Left kidney (tissue), 2 donors: ENCODE measurements around the gene IGLL5. TPM values are rescaled to one million over a fixed set of nuclear protein-coding genes. Genes with fewer than 3 reads are reported as not detected.

Source experiments
- DNase-seq: peaks from one replicate; pipeline ENCODE4 v3.0.0-alpha.2; 2013
- polyA plus RNA-seq: library from polyadenylated mRNA; unstranded; fragments of 120-200 nt; gene quantifications from one replicate; pipeline ENCODE4 v1.2.1, GENCODE V29; 2013; ENCODE audit not compliant: insufficient read length

IGLL5 gene
- polyA plus RNA-seq, 1 donor = not detected

DNA sequence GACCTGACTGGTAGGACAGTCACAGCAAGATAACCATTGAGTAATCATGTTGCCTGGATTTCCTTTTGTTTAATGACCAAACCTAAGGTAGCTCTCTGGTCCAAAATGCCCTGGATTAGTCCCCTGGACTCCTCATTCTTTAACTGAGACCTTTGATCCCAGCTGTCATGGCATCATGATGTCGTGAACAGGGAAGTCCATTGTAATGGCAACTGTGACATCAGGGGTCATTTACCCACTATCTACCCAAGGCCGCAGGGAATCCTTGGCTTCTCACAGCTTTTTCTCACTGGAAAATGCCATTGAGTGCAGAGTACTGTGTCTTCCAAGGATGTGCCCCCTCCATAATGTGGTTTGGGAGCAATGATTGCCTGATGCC is 29.1 kb upstream of the IGLL5 start:
- no peak for DNase-seq

DNA sequence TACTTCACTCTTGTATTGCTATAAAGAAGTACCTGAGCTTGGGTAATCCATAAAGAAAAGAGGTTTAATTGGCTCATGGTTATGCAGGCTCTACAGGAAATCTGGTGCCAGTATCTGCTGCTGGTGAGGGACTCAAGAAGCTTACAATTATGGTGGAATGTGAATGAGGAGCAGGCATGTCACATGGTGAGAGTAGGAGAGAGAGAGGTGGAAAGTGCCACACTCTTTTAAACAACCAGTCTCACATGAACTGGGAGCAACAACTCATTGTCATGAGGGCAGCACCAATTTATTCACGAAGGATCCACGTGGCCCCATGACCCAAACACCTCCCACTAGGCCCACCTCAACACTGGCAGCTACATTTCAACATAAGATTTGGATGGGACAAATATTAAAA is 24.6 kb upstream of the IGLL5 start:
- no peak for DNase-seq

DNA sequence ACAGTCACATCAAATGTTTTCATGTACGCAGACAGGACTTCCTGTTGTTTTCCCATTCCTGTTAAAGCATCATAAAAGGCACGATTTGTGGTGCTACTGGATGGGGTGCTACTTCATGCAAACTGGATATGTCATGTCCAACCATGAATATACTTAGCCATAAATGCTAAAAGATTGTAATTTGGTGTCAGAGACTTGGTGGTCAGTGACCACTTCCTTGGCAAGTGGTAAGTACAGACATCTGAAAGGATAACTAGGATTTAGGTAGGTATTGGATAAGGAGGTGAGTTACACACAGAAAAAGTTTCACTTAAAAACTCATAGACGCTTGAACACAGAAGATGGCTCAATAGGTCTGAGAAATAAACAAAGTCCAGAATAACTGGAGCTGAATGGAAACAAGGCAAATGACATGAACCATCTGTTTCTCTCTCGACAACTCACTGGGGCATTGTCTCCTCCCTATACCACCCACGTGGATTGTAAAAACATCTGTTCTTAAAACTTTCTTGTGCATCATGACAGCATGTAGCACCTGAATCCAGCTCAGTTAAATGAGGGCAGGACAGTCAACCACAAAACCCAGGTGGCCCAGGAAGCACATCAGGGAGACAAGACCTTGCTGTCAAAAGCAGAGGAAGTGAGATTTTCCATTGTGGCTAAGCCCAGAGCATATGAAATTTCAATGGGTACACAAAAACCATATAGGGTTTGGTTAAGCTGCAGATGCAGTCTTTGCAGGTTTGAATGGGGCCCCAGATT is 22.1 kb upstream of the IGLL5 start:
- peak; percentile 44 for DNase-seq

DNA sequence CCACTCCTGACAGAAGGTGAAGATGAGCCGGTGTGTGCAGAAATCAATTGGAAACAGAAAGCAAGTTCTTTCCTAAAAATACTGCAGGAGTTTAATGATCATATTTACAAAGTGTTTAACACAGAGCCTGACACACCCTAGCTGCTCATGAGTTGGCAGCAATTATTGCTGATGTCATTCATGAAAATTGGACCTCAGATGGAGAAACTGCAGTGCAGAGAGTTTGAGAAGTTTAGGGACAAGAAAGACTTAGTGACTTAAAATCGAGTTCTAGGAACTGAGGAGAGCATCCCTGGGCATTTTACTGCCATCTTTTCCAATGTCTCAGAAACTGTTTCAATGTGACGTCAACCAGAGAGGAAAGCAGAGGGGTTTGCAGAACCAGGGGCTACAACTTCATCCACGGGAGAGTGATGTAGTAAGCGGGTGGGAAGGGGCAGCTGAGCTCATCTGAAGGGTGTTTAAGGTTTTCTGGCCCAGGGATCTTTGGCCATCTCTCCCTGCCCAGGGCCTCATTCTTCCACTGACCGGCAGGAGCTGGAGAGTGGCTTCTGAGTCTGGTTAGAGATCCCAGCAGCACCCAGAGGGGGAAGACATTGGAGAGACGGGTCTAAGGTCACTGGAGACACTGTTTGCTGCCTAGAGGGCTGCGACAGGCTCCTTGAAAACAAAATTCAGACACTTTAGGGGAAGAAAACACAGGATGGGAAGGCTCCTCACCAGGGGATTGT is 21.1 kb upstream of the IGLL5 start:
- DNase-seq = no peak

DNA sequence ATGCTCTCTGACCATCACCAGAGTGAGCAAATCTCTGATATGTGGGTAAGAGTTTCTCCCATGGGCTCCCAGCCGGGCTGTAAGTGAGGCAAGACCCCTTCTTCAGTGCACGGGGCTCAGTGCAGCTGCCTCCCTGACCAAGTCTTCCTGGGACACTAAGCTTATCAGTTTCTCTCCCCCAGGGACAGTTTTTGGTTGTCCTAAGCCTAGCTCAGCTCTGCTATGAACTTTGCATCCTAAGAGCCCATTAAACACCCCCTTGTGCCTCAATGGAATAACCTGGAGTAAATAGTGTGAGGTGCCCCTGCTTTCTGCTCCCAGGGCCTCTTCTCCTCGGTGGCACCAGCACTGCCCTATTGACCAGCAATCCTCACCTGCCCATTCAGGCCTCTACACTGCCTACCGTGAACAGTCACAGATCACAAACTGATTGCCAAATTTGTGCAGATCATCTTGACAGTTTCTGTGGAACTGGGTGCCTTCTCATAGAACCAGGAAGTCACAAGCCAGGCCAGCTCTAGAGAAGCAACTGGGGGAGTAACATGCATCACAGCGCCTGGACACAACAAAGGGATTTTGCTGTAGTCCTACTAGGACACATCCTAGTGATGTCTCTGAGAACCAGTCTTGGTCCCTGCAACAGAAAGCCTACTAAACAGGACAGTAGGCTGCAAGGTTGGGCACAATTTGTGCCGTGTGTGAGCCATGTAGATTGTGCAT is 19.5 kb upstream of the IGLL5 start:
- no peak for DNase-seq

DNA sequence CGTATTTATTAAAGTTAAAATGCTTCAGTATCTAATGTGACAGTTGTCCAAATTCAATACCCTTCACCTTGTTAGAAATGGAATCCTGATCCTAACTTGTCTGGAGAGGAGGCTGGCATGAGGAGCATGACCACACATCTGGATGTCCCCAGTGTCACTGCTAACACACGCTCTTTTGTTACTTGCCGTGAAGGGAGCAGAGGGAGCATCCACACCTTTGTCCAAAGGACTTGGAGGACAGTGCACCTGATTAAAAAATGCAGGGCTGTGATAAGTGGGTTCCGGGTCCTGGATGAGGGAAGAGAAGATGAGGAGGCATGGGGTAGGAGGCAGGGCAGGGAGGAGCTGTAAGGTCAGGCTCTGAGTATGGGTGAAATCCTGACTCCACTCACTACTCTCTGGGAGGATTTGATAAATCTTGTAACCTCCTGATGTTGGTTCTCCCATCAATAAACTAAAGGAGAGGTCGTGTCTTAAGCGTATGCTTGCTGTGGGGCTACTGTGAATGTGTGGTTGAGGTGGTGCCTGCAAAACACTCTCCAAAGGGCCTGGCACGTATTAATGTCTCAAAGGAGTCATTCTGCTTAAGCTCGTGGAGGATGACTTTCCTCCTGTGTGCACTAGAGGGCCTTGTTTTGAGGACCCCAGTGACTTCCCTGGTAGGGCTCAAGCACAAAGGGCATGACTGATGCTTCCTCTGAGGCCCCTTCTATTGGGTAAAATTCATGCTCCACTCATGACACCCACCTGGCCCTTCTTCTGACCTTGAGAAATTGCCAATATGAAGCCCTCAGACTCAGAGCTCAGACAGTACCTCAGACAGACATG is 16.8 kb upstream of the IGLL5 start:
- no peak for DNase-seq

DNA sequence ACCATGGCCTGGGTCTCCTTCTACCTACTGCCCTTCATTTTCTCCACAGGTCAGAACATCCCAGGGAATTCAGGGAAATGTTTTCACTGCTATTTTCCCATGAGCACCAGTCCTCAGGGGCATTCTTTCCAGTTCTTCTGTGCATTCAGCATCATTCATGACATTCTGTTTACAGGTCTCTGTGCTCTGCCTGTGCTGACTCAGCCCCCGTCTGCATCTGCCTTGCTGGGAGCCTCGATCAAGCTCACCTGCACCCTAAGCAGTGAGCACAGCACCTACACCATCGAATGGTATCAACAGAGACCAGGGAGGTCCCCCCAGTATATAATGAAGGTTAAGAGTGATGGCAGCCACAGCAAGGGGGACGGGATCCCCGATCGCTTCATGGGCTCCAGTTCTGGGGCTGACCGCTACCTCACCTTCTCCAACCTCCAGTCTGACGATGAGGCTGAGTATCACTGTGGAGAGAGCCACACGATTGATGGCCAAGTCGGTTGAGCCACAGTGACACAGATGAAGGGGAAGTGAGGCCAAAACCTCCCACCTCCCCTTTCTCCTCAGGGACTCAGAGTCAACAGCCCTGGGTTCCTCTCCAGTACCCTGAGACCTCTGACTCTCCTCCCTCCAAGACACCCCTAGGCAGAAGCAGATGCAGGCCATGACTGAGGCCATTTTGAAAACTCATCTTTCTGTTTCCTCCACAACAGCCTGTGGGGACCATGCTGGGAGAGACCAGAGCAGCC is 15.9 kb upstream of the IGLL5 start:
- DNase-seq = no peak

DNA sequence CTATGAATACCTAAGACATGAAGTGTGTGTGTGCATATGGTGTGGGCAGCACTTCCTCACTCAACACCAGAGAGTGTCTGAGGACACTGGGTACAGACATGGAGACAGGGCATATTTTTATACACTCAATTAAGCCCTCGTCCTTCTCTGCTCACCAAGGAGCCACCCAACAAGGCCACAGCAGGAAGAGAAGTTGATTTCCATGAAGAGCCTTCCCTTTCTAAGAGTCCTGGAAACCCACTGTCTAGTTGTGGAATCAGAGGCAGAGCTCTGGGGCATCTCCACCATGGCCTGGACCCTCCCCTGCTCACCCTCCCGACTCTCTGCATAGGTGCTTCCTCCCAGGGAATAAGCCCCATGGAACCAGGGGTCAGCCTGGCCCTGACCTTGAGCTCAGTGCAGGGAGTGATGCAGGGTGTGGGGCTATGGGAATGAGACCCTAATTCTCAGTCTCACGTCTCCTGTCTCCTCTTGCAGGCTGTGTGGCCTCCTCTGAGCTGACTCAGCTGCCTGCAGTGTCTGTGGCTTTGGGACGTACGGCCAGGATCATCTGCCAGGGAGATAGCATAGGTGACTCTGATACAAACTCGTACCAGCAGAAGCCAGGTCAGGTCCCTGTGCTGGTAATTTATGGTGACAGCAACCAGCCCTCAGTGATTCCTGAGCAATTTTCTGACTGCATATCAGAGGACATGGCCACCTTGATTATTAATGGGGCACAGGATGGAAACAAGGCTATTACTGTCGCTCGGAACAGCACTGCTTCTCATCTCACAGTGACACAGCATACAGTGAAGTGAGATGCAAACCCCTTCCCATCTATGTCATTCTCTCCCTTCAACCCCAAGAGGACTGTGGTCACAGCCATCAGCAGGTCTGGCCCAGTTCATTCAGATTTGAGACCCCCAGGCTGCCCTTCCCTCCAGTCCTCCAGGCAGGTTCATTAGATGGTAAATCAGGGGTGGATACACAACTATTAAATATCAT is 14.6 kb upstream of the IGLL5 start:
- no peak for DNase-seq

DNA sequence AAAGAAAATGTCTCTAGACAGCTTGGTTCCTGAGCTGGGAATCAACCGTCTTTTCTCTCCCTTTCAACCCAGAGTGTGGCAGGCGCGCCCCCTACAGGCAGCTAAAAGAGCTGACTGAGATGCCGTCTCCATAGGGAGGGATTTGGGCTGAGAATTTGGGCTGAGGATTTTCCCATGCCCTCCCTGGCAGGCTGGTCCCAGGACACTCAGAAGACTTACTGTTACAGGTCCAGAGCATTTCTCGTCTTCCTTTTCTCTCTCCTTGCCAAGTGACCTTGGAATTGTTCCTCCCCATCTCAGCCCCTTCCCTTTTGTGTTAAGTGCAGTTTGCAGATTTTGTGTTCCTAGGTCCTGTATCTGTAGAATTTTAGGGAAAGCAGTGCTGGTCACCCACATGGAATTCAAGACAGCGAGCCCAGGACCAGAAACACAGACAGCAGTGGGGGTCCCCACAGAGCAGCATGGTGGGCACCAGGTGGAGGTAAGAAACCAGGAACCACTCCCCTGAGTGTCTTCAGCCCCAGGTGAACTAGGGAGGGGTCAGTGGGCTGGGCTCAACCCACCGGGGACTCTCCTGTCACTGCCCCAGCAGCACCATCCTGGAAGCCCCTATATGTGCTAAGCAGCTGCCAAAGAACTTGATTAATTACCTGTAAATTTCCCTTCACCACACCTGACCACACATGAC is 9.9 kb upstream of the IGLL5 start:
- peak; percentile 46 for DNase-seq

DNA sequence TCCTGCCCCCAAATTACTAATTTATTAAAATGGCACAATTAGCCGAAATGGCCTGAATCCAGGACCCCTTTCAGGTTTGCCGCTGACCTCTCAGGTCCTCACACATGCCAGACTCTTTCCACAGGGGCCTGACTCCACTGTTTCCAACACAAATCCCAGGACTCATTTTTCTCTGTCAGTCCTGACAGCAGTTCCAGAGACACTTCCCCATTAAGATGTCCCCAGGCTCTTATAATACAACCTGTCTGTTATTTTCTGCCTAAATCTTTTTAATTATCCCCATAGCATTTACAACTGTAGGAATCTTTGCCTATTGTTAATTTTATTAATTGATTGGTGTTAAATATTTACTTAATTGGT is 9.4 kb upstream of the IGLL5 start:
- DNase-seq = no peak

DNA sequence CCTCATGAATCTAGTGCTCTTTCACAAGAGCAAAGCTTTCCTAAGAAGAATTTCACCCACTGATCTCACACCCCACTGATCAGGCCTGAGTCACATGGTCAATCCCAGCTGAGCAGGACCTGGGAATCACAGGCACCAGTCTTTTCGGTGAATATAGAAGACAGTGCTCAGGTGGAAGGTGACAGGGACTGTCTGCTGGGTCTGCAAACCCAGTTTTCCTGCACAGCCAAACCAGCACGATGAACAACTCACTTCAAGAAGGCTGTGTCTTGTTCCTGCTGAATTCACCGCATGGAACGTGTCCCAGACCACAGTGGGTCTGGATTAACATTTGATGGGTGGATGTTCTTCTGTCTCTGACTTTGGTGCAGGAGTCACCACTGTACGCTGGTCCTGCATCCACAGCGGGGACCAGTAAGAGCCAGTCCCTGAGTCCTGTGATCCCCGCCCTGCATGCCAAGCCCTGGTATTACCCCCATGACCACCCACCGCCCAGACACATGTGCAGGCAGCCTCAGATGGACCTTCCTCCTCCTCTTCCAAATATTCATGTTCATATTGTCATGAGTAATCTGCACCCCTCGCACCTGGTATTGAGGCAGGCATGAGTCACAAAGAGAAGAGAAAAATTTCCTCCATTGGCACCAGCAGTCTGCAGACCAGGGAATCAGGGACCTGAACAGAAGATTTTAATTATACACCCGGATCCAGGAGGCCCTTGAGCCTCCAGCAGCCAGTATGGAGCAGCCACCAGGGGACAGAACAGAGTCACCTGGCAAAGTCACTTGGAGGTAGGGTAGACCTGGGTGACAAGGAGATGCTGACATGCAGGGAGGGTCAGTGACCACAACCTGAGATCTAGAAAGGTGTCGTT is 8.6 kb upstream of the IGLL5 start:
- no peak for DNase-seq

DNA sequence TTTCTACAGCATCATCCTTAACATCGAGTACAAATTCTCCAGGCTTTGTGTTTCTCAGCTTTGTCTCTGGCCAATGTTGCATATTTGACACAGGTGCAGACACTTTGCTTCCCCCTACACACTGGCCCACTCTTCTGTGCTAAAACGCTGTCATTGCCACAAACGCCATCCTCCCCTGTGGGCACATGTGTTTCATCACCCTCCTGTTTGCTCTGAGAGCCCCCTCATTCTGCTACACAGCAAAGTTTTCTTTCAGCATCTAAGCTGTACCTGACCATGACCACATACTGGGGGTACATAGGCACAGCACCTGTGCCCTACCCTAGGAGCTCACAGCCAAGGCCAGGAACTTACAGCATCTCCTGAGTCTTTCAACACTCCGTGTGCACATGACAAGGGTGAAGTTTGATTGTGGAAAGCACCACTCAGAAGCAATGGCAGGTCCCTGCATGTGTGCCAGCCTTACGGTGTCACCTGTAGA is 7.9 kb upstream of the IGLL5 start:
- DNase-seq = no peak

DNA sequence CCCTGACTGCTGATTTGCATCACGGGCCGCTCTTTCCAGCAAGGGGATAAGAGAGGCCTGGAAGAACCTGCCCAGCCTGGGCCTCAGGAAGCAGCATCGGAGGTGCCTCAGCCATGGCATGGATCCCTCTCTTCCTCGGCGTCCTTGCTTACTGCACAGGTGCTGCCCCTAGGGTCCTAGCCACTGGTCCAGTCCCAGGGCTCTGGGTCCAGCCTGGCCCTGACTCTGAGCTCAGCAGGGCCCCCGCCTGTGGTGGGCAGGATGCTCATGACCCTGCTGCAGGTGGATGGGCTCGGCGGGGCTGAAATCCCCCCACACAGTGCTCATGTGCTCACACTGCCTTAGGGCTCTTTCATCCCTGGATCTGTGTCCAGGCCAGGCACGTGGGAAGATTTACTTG is 7.0 kb upstream of the IGLL5 start:
- DNase-seq = no peak

DNA sequence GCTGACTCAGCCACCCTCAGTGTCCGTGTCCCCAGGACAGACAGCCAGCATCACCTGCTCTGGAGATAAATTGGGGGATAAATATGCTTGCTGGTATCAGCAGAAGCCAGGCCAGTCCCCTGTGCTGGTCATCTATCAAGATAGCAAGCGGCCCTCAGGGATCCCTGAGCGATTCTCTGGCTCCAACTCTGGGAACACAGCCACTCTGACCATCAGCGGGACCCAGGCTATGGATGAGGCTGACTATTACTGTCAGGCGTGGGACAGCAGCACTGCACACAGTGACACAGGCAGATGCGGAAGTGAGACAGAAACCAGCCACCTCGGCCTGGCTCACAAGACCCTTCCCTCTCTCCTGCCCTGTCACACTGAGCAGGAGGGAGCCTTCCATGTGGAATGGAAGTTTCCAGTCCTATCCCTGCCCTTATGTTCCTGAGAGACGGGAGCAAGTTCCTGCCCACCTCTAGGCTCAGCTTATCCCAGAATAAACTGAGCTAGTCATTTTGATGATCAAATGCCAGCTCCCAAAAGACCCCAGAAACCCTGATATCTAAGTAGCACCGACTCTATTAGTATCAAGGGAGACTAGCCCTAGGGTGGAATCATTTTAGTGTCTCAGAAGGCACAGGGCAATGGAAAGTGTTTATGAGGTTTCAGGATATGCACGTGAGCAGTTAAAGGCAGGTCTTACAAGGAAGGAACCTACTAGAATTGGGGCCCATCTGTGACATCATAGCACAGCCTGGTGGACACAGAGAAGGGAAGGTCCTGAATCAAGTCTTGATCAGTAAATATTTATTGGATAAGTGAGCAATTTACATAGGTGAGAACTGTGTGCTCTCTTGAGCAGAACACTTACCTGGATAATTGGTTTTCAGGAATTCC is 6.3 kb upstream of the IGLL5 start:
- no peak for DNase-seq

DNA sequence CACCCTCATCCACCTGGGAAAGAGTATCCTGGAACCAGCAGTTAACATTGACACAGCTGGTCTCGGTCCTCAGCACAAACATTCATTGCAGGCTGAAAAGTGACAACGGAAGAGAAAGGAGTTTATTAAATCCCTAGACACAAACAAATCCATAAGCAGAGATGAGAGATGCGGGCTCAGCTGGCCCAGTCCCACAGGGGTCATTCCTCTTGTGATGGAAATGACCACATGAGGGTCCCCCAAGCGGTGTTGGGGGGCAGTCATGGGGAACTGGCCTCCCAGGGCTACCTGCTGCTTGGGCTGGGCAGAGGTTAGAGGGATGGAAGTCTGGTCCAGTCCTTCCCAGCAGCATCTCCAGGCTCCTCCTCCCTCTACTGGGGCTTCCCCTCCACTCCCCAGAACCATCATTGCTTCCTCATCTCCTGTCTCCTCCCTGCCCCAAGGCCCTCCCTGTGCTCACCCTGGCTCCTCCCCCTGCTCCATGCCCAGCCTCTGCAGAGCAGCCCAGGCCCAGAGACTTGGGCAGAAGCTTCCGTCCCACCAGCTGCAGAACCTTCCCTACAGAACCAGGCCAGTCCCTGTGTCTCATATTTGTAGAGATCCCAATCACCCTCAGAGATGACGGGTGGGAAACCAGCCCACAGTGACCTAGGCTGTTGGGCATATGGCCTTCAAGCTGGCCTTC is 5.4 kb upstream of the IGLL5 start:
- no peak for DNase-seq

DNA sequence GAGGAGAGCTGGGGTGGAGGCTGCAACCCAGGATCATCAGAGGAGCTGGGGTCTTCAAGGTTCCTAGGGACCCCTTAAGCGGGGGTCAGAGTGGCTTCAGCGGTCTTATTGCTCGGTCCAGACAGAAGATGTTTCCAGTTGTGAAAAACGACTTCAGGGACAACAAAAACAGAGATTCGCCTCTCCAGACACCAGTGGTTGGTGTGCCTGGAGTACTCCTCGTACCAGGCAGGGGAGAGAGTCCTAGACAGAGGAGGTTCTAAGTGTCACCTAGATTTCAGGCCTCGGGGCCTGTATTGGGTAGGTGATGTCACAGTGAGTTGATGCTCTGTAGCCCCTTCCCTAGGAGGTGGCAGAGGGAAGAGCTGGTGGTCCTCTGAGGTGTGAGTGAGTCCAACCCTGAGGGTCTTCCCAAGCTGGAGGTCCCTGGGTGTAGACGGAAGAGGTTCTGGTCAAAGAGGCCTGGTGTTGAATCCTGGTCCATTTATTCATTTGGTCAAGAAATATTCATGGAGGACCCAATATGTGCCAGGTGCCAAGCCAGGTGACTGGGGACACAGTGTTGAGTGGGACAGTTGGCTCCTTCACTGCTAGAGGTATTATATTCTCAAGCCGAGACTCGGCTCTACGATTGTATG is 4.4 kb upstream of the IGLL5 start:
- DNase-seq = no peak
